Hepatocyte (in vitro differentiated cells): ENCODE results near the gene JAM3.

ENCODE experiments used
- EZH2 ChIP-seq: fragments of 200-600 bp; sonication (generic); IDR thresholded peaks from 2 replicates; pipeline ENCODE4 v1.6.1; 2016; ENCODE audit warnings: antibody characterized with exemption, mild to moderate bottlenecking, borderline replicate concordance
- EZH2phosphoT487 ChIP-seq: fragments of 200-600 bp; sonication (generic); IDR thresholded peaks from one replicate; pipeline ENCODE4 v1.6.1; 2018; ENCODE audit warnings: antibody characterized with exemption, mild to moderate bottlenecking, low read depth, moderate library complexity; ENCODE audit not compliant: unreplicated experiment, severe bottlenecking
- TF ChIP-seq, protein P1 (sequence below): fragments of 200-600 bp; sonication (generic); IDR thresholded peaks from 2 replicates; pipeline ENCODE4 v1.5.1; 2016; ENCODE audit warnings: antibody characterized with exemption, mild to moderate bottlenecking; ENCODE audit not compliant: poor library complexity

DNA sequence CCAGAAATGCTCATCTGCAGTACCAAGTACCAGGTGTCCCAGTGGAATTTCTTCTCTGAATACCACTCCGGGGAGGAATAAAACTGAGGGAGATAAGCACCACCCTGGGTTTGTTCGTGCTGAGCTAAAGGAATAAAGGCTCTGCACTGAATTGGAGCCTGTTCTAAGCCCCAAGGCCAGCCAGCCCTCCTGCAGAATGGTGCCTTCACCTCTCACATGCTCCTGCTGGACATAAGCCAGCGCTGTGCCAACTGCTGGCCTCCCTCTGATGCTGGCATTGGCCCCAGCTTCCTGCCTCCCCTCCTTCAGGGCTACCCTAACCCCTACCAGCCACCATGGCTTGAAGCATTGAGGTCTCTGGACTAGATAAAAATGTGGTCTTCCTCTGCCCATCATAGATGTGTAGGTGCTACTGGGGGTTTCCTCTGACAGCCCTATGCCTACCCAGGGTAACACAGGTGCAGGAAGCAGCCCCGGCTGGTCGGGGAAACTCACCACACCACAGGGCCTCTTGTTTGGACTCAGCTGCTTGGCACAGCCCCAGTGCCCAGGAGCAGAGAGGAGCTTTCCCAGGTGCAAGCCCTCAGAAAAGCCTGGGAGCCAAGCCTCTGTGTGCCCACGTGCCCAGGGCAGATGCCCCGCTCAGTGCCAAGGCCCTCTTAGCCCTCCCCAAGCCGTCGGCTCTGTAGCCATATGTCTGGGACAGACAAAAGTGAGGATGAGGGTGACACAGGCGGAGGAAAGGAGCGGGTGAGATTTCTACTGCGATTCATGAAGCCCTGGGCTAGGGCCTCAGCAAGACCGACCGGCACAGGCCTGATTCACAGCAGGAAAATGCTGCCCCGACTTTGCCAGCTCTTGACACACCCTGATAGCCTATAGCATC lies 34.1 kb upstream of the JAM3 start:
- TF ChIP-seq, protein P1, sequence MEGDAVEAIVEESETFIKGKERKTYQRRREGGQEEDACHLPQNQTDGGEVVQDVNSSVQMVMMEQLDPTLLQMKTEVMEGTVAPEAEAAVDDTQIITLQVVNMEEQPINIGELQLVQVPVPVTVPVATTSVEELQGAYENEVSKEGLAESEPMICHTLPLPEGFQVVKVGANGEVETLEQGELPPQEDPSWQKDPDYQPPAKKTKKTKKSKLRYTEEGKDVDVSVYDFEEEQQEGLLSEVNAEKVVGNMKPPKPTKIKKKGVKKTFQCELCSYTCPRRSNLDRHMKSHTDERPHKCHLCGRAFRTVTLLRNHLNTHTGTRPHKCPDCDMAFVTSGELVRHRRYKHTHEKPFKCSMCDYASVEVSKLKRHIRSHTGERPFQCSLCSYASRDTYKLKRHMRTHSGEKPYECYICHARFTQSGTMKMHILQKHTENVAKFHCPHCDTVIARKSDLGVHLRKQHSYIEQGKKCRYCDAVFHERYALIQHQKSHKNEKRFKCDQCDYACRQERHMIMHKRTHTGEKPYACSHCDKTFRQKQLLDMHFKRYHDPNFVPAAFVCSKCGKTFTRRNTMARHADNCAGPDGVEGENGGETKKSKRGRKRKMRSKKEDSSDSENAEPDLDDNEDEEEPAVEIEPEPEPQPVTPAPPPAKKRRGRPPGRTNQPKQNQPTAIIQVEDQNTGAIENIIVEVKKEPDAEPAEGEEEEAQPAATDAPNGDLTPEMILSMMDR, result no peak
- no peak for TF ChIP-seq EZH2
- no peak for TF ChIP-seq EZH2phosphoT487
